Measurements from ENCODE around the gene BCAS3. TPM values are rescaled to one million over a fixed set of nuclear protein-coding genes. Genes with fewer than 3 reads are reported as not detected.

BCAS3 gene
- polyA plus RNA-seq, 3 donors: 10.3 to 19.1 (median 14.7) TPM

GRCh38 chr17:61442136-61442775, 764.6 kb downstream of the BCAS3 start:
- Histone ChIP-seq H4K20me1 (ENCODE audit: insufficient read depth, low read length) (no peaks in the 10 kb centered on the region), H3K27me3 (ENCODE audit: control insufficient read depth in 2 of 2, insufficient read depth in 2 of 2, low read length in 2 of 2) (peaks cover 18 to 21% of the 10 kb centered on the region in 2 donors), H3K4me1 (ENCODE audit: control insufficient read depth in 1 of 2, insufficient read depth in 2 of 2, low read length in 2 of 2) (no peaks in the 10 kb centered on the region), H3K27ac (ENCODE audit: low read depth in 1 of 2, low read length in 2 of 2) (no peak overlapping the region), H3K9ac (ENCODE audit: insufficient read depth, low read length, poor library complexity, severe bottlenecking) (no peak overlapping the region), H3K79me2 (ENCODE audit: insufficient read depth, low read length) (no peaks in the 10 kb centered on the region), H3K4me3 (replicated peaks in 1 of 3; ENCODE audit: low read depth in 2 of 3, low read length in 3 of 3) (no peak overlapping the region), H2AFZ (ENCODE audit: insufficient read depth, low read depth, low read length, poor library complexity, severe bottlenecking) (no peak overlapping the region), H3K9me3 (replicated peaks in 1 of 2; ENCODE audit: control insufficient read depth in 1 of 2, insufficient read depth in 1 of 2, low read length in 2 of 2) (peaks cover 0 to 9% of the 10 kb centered on the region in 2 donors), H3K36me3 (replicated peaks in 1 of 2; ENCODE audit: control insufficient read depth in 1 of 2, insufficient read depth in 2 of 2, low read length in 2 of 2) (no peaks in the 10 kb centered on the region), H3K4me2 (replicated peaks; ENCODE audit: extremely low read depth, low read length, poor library complexity, severe bottlenecking) (no peak overlapping the region)
- H3K36me3 Mint-ChIP-seq: no peaks in the 10 kb centered on the region
- H3K4me1 Mint-ChIP-seq: peaks cover 2% of the 10 kb centered on the region
- WGBS (ENCODE audit: insufficient coverage): 50% methylated on average over 1 of the region's 4 CpGs
- DNase-seq: no peak
- H3K9me3 Mint-ChIP-seq: peaks cover 0 to 13% (median 5%) of the 10 kb centered on the region in 7 donors
- TF ChIP-seq CTCF (IDR thresholded peaks at IDR 0.05): no peak
- peaks cover 27 to 62% (median 41%) of the 10 kb centered on the region in 3 donors for H3K27me3 Mint-ChIP-seq (ENCODE audit: low read depth in 3 of 3)
- intact Hi-C loops (cut with micrococcal nuclease): no loop called here
- no peak overlapping the region for H3K27ac Mint-ChIP-seq
- H3K4me3 Mint-ChIP-seq: no peak overlapping the region

Small RNAs within 50 kb of the gene (small RNA-seq; reads per million reads assigned to genes)
- not detected for gene RF00019 (ENCODE audit: insufficient read length, low read depth)
- gene RN7SL448P (ENCODE audit: insufficient read length, low read depth): not detected
- gene RN7SL606P (ENCODE audit: insufficient read length, low read depth): not detected
- gene RNU6-623P (ENCODE audit: insufficient read length, low read depth): not detected

Other genes starting within 250 kb of the BCAS3 start
- 10 to 100 TPM in 2 of 3 donors, 1 to 10 TPM in 1; 6.4 to 14.7 (median 10.4) TPM for gene APPBP2, start 151.6 kb upstream of the BCAS3 start, polyA plus RNA-seq
- gene PPM1D, start 77.7 kb upstream of the BCAS3 start, polyA plus RNA-seq: 1 to 10 TPM; 4.7 to 7.3 (median 7.2) TPM

All from CD14-positive monocyte (primary cell).